Body of pancreas (tissue), 4 donors: ENCODE data around the gene INPP5B.
A peak's percentile ranks its signal among the peaks of the same experiment; 100 is the strongest.

ENCODE experiments used
- CTCF ChIP-seq, 7 experiments: fragments of 450-650 bp in 4 of 7; fragments of 200-600 bp in 3 of 7; sonication (generic) in 3 of 7; IDR thresholded peaks; one replicate each; pipeline ENCODE4 v1.5.1; 2016 to 2019; ENCODE audit warnings: antibody characterized with exemption in 7 of 7
- POLR2A ChIP-seq, 3 donors: fragments of 450-650 bp; IDR thresholded peaks; one replicate each; pipeline ENCODE4 v1.6.1; 2016; ENCODE audit warnings: antibody characterized with exemption in 3 of 3, mild to moderate bottlenecking in 2 of 3

GRCh38 chr1:37811027-37811655, 135.7 kb downstream of the INPP5B start:
- peak; percentile 45 to 77 (median 73) for TF ChIP-seq CTCF (IDR thresholded peaks at IDR 0.05)
- no peak for TF ChIP-seq POLR2A (IDR thresholded peaks at IDR 0.05)
